NB4 (cell line): ENCODE measurements around the gene MERTK.

ENCODE experiments used
- DNase-seq: peaks from one replicate; pipeline ENCODE4 v3.0.0; 2010; ENCODE audit warnings: low read depth
- H3K4me3 ChIP-seq: one replicate; pipeline ENCODE4 v1.5.1; 2011; ENCODE audit warnings: mild to moderate bottlenecking, low read depth, low read length, moderate library complexity
- CTCF ChIP-seq: IDR thresholded peaks from one replicate; pipeline ENCODE4 v1.5.1; 2012; ENCODE audit warnings: low read depth, low read length
- MYC ChIP-seq: IDR thresholded peaks from 2 replicates; pipeline ENCODE4 v1.6.1; 2011; ENCODE audit warnings: low read depth, low read length
- POLR2A ChIP-seq: IDR thresholded peaks from 2 replicates; pipeline ENCODE4 v1.6.1; 2011; ENCODE audit warnings: mild to moderate bottlenecking; ENCODE audit not compliant: insufficient read length; ENCODE audit errors: extremely low read depth
- TF ChIP-seq, protein P1 (sequence below): IDR thresholded peaks from 2 replicates; pipeline ENCODE4 v1.6.1; 2011; ENCODE audit warnings: low read depth, low read length

Gene MERTK

GRCh38 chr2:112005406-112006075, 107.1 kb downstream of the MERTK start:
- no peak for TF ChIP-seq CTCF
- TF ChIP-seq, protein P1, sequence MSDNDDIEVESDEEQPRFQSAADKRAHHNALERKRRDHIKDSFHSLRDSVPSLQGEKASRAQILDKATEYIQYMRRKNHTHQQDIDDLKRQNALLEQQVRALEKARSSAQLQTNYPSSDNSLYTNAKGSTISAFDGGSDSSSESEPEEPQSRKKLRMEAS: no peak
- TF ChIP-seq MYC: no peak
- TF ChIP-seq POLR2A: no peak
- DNase-seq: peak; percentile 38
- no peak overlapping the region for H3K4me3 ChIP-seq

- DNase-seq: peak; percentile 80
- no peak overlapping the region for H3K4me3 ChIP-seq
- no peak for TF ChIP-seq CTCF
- TF ChIP-seq, protein P1: no peak
- no peak for TF ChIP-seq POLR2A
- TF ChIP-seq MYC: no peak
These were observed 107.6 kb downstream of the MERTK start for GRCh38 chr2:112006076-112006410.

- TF ChIP-seq POLR2A: no peak
- TF ChIP-seq MYC: no peak
- TF ChIP-seq, protein P1: no peak
- no peak for TF ChIP-seq CTCF
- no peak overlapping the region for H3K4me3 ChIP-seq
- no peak for DNase-seq
These were observed 109.1 kb downstream of the MERTK start for GRCh38 chr2:112007493-112007892.

- TF ChIP-seq POLR2A: no peak
- TF ChIP-seq MYC: no peak
- TF ChIP-seq, protein P1: no peak
- no peak for TF ChIP-seq CTCF
- no peak for DNase-seq
- H3K4me3 ChIP-seq: no peak overlapping the region
These were observed 110.6 kb downstream of the MERTK start for GRCh38 chr2:112008910-112009485.

DNA sequence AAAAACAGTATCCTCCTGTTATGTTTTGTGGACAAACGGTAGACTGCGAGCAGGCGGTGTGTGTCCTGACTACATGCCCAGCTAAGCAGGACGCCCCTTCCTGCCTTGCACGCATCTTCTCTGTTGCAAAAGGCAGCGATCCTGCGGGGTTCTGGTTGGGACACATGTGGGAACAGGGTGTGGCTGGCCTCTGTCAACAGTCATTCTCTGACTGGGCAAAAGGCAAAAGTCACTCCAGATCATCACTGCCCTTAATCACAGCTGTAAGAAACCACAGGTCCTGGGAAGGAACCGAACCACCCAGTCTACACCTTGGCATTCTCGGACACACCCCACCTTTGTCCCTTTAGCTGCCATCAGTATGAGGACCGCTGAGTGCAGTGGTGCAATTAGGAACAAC, 112.3 kb downstream of the MERTK start:
- no peak for DNase-seq
- no peak overlapping the region for H3K4me3 ChIP-seq
- TF ChIP-seq, protein P1: no peak
- TF ChIP-seq POLR2A (no peak), MYC (no peak), CTCF (no peak)
